ENCODE results near the gene OR5H1.
"Not testable (repeated sequence)": the region's sequence is repeated elsewhere in the genome, so short reads cannot be mapped to it uniquely, and the experiment has no call there.

Gene OR5H1

GRCh38 chr3:98130421-98130820 is at the start of gene OR5H1:
Gene OR5H1 (plus strand): TSS chr3:98130721. CDS start chr3:98132698, 1,977 bp downstream.
- no peak for DNase-seq

- DNase-seq = no peak
These were observed 43.6 kb upstream of the OR5H1 start, which contains the start of gene OR5AC2 for GRCh38 chr3:98086873-98087272. Gene OR5AC2 (plus strand): TSS chr3:98087173. CDS start chr3:98087173, 0 bp downstream.

GRCh38 chr3:98095882-98096281 is 34.6 kb upstream of the OR5H1 start:
- DNase-seq = no peak

GRCh38 chr3:98099848-98100247 is 30.7 kb upstream of the OR5H1 start:
- no peak for DNase-seq

- DNase-seq = no peak
These were observed 22.4 kb upstream of the OR5H1 start for GRCh38 chr3:98108162-98108561.

- no peak for DNase-seq
These were observed 20.5 kb upstream of the OR5H1 start for GRCh38 chr3:98109807-98110549.

GRCh38 chr3:98110550-98110908 is 20.0 kb upstream of the OR5H1 start:
- no peak for DNase-seq

GRCh38 chr3:98114264-98114663 is 16.3 kb upstream of the OR5H1 start:
- no peak for DNase-seq

GRCh38 chr3:98115717-98116116 is 14.8 kb upstream of the OR5H1 start:
- no peak for DNase-seq

GRCh38 chr3:98136631-98137030 is 6.1 kb downstream of the OR5H1 start:
- no peak for DNase-seq

GRCh38 chr3:98137826-98138557 is 7.5 kb downstream of the OR5H1 start:
- DNase-seq = not testable (repeated sequence)

GRCh38 chr3:98140531-98140930 is 10.0 kb downstream of the OR5H1 start:
- no peak for DNase-seq

- no peak for DNase-seq
These were observed 16.7 kb downstream of the OR5H1 start, which contains the start of gene OR5H14 for GRCh38 chr3:98147179-98147578. Gene OR5H14 (plus strand): TSS chr3:98147479. CDS start chr3:98149386, 1,907 bp downstream.

GRCh38 chr3:98148751-98149150 is 18.2 kb downstream of the OR5H1 start:
- DNase-seq = no peak

- DNase-seq = not testable (repeated sequence)
These were observed 18.9 kb downstream of the OR5H1 start for GRCh38 chr3:98149456-98149855.

- no peak for DNase-seq
These were observed 20.7 kb downstream of the OR5H1 start for GRCh38 chr3:98151241-98151640.

GRCh38 chr3:98166396-98166795 is 35.9 kb downstream of the OR5H1 start, which contains the start of gene OR5H15:
Gene OR5H15 (plus strand): TSS chr3:98166696. CDS start chr3:98168700, 2,004 bp downstream.
- DNase-seq = no peak

GRCh38 chr3:98171071-98171470 is 40.5 kb downstream of the OR5H1 start:
- no peak for DNase-seq

- no peak for DNase-seq
These were observed 42.1 kb downstream of the OR5H1 start for GRCh38 chr3:98172621-98173020.

- DNase-seq = no peak
These were observed 49.9 kb downstream of the OR5H1 start for GRCh38 chr3:98180319-98180890.

GRCh38 chr3:98182196-98182595 is 51.7 kb downstream of the OR5H1 start:
- DNase-seq = no peak

- DNase-seq = no peak
These were observed 54.7 kb downstream of the OR5H1 start for GRCh38 chr3:98185180-98185579.
